WI38 (cell line): ENCODE results near the gene TCF7L2.

Experiments
- H3K4me3 ChIP-seq: 2 replicates; pipeline ENCODE4 v1.5.1; 2011; ENCODE audit warnings: low read depth, mild to moderate bottlenecking, control low read depth, low read length
- TF ChIP-seq, protein P1 (sequence below): IDR thresholded peaks from 2 replicates; pipeline ENCODE4 v1.5.1; 2012; ENCODE audit warnings: low read depth, mild to moderate bottlenecking, control low read depth, low read length

Gene TCF7L2

DNA sequence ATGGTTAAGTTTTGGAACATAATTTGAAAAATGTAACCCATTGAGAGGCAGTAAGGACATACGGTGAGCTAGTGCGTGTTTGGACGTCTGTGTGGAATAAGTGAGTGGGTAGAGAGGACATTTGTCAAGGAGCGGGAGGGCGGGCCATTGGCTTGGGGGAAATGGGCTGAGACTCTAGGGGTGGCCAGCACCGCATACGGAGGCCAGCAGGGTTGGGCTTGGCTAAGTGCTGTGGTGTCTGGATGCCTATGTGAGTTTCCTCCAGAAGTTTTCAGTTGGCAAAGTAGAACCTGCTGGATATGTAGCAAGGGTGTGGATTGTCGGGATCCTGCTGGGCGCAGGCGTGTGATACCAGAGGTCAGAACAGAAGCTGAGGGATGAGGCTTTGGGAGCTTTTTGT is 103.0 kb downstream of the TCF7L2 start:
- H3K4me3 ChIP-seq, result no peak overlapping the region
- TF ChIP-seq, protein P1, sequence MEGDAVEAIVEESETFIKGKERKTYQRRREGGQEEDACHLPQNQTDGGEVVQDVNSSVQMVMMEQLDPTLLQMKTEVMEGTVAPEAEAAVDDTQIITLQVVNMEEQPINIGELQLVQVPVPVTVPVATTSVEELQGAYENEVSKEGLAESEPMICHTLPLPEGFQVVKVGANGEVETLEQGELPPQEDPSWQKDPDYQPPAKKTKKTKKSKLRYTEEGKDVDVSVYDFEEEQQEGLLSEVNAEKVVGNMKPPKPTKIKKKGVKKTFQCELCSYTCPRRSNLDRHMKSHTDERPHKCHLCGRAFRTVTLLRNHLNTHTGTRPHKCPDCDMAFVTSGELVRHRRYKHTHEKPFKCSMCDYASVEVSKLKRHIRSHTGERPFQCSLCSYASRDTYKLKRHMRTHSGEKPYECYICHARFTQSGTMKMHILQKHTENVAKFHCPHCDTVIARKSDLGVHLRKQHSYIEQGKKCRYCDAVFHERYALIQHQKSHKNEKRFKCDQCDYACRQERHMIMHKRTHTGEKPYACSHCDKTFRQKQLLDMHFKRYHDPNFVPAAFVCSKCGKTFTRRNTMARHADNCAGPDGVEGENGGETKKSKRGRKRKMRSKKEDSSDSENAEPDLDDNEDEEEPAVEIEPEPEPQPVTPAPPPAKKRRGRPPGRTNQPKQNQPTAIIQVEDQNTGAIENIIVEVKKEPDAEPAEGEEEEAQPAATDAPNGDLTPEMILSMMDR, result no peak

GRCh38 chr10:113053881-113054280 is 103.8 kb downstream of the TCF7L2 start:
- TF ChIP-seq, protein P1, result no peak
- no peak overlapping the region for H3K4me3 ChIP-seq

GRCh38 chr10:113055458-113055857 is 105.4 kb downstream of the TCF7L2 start:
- TF ChIP-seq, protein P1, result no peak
- no peak overlapping the region for H3K4me3 ChIP-seq

- TF ChIP-seq, protein P1, result no peak
Observed at GRCh38 chr10:113056030-113056429, 106.0 kb downstream of the TCF7L2 start.

GRCh38 chr10:113056441-113057021 is 106.5 kb downstream of the TCF7L2 start:
- no peak overlapping the region for H3K4me3 ChIP-seq
- TF ChIP-seq, protein P1, result no peak

More at GRCh38 chr10:113056030-113056429, 106.0 kb downstream of the TCF7L2 start:
- H3K4me3 ChIP-seq, result no peak overlapping the region

GRCh38 chr10:113057948-113058522 is 108.0 kb downstream of the TCF7L2 start:
- peak overlapping the region; percentile 33 for H3K4me3 ChIP-seq
- TF ChIP-seq, protein P1, result no peak

- peak overlapping the region; percentile 33 for H3K4me3 ChIP-seq
- TF ChIP-seq, protein P1, result no peak
Observed at GRCh38 chr10:113058523-113059370, 108.7 kb downstream of the TCF7L2 start.
